ENCODE results near the gene TENM3.

The TENM3 gene

DNA sequence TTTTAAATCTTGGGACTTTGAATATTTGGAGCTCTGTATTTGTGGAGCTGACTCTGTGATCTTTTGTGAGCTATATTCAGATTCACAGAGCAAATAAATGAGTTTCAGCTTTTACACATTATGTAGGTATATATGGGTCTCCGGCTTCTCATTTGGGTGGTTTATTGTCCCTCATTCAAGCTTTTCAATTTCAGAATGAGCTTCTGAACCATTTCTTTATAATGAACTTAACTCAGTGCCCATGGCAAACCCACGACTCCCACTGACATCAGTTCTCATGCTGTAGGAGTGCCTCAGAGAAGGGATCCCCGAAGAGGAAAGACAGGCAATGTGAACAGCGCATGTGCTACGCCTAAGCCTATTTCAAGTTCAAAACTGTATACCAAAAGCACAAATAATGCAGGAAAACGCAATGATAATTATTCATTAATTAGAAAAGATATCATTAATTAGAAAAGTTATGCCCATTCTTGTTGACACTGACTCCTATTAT, 517.4 kb downstream of the TENM3 start:
- DNase-seq = no peak

GRCh38 chr4:182764137-182764536, 520.9 kb downstream of the TENM3 start:
- no peak for DNase-seq

DNA sequence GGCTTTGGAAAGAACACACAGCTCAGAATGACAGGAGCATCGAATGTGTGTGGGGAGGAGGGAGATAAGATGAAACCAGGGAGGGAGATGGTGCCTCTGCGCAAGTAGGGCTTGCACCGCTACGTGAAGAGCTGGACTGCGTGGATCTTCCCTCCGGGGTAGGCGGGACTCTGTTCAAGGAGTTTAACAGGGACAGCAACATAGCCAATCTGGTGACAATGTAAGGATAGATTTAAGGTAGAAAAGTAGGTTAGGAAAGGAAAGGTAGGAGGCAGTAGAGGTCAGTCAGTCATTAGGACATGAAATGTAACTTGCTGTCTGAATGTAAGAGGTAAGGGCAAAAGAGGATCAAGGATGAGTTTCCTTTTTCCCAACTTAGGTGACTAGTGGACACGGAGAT, 521.4 kb downstream of the TENM3 start:
- DNase-seq = no peak

DNA sequence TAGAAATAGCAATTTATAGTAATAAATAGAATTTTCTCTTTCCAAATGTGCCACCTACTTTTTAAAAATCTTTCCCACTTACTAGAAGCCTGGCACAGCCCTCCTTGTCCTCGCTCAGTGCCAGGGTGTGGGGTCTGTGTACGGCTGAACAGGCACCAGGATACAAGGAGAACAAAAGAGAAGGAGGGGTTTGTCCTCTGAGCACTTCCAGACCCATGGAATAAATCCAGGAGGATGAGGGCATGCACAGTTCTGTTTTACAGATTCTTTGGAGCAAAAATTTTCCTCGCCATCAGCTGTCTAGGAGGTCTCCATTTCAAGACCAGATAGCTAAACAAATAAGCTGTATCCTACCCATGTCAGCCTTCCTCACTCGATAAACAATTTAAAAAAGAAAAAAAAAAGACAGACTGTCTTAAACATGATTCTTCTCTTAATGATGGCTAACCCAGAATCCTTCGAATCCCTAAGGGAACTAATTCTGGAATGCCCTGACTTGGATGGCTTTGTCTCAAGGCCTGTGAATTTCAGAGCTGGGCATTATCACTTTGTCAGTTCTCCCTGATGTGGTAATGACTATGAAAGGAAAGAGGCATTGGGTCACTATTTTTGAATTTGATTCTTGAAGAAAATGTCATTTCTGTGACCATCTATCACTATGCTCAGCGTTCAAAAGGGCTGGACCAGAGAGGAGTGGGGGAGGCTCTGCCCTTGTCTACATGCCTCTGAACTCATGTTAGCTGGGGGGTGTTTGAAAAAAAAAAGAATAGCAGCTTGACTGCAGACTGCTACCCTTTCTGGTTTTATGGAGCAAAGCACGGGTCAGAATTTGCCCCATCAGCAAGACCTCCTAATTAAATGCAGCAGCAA, 523.0 kb downstream of the TENM3 start:
- DNase-seq = no peak

GRCh38 chr4:182766857-182767250, 523.7 kb downstream of the TENM3 start:
- no peak for DNase-seq

DNA sequence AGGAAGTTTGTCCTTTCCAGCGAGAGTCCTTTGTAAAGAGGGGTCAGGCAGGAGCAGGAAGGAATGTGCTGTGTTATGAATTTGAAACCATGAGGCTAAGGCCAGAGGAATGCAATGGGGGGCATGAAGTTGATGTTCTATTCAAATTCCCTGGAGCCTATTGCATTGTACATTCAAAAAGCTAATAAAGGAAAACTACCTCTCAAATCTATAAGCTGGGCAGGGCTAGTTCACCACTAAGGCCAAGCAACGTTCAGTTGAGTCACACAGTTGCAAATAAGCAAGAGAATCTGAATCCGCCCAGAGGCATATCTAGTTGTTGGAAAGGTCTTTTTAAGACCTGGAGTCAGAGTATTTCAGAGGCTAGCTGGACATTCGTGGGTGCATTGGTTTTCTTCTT, 525.6 kb downstream of the TENM3 start:
- no peak for DNase-seq

GRCh38 chr4:182770259-182770995, 527.2 kb downstream of the TENM3 start:
- no peak for DNase-seq

GRCh38 chr4:182770996-182771514, 527.9 kb downstream of the TENM3 start:
- DNase-seq = no peak

DNA sequence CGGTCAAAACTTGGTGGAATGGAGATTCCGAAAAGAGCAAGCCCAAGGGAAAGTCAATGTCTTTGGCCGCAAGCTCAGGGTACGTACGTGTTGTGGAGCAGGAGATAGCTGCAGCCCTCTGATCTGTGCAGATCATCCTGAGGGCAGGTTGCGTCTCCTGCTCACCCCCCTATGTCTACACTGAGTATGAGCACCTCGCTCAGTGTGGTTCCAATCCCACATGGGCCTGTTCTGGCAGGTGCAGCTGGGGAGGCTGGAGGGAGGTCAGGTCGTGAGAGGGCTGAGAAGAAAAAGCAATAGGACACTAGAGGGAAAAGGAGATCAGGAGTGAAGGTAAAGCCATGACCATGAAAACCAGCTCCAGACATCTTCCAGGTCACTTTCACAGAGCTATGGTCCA, 531.9 kb downstream of the TENM3 start:
- no peak for DNase-seq

GRCh38 chr4:182776376-182777105, 533.3 kb downstream of the TENM3 start:
- no peak for DNase-seq

DNA sequence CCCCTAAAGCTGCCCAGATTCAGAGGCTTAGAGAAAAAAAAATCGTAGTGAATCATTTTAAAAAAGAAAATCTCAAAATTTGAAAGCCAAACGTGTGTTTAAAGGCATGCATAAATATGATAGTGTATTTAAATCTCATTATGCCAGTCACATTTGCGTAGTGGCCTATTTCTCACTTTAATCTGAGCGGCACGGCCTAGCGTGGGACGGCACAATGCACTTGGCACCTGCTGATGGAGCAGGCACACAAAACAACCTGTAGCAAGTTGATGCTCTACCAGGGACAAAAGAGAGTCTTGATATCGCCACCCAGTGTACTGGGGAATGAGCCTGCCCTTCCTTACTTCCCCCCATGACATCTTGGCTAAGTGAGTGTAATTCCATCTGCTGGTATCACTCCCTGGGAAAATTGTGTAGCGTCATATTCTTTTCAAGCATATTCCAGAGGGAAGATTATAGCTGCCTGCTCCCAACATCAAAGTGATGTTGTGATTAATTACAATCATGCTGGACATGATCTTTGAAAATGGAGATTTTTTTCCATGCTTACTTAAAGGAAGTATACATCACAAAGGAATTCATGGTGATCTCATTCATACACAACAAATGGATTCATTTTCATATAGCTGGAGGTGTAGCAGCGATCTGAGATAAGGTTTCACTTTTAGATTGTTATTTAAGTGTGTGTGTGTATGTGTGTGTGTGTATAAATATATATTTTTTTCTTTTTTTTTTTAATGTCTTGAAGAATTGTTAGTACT, 535.2 kb downstream of the TENM3 start:
- no peak for DNase-seq

DNA sequence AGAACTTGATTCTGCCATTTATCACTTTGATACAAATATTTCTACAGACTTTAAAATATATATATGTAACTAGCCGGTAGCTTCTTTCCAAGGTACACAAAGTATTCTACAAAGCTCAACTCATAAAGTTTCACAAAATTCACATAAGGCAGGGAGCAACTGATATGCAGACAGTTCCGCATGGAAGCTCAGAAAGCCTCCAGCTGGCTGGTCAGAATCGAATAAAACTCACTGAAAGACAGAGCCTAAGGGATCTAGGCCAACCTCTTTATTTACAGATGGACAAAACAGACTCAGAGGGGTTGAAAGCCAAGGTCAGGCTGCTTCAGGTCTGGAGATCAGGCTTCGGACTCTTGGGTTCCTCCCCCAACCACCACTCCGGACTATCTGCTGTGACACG, 543.8 kb downstream of the TENM3 start:
- DNase-seq = no peak

- DNase-seq = peak; percentile 18
These were observed 545.0 kb downstream of the TENM3 start for GRCh38 chr4:182788201-182788600.

GRCh38 chr4:182789529-182789928, 546.3 kb downstream of the TENM3 start:
- no peak for DNase-seq

- no peak for DNase-seq
These were observed 552.4 kb downstream of the TENM3 start for GRCh38 chr4:182795446-182796238.

GRCh38 chr4:182799515-182800215, 556.5 kb downstream of the TENM3 start:
- DNase-seq = no peak

- no peak for DNase-seq
These were observed 557.0 kb downstream of the TENM3 start for GRCh38 chr4:182800216-182800515.

DNA sequence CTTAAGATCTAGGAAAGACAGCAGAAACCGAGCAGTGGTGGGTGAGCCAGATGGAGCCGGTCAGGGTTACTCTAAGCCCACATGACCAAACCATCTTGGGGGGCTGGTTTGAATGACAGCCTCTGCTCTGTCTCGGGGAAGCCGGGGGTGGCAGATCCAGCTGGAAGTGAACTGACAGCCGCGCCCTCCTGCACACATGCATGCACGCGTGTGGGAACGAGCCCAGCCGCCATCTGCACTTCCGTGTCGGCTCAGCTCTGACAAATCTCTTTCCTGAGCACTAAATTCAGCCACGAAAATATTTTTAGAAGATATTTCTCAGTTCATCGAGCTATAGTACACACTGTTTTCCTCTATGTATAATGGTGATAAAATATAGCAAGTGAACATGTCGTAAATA, 558.4 kb downstream of the TENM3 start:
- no peak for DNase-seq

- no peak for DNase-seq
These were observed 559.4 kb downstream of the TENM3 start for GRCh38 chr4:182802621-182803020.

- no peak for DNase-seq
These were observed 560.0 kb downstream of the TENM3 start for GRCh38 chr4:182803235-182803634.

GRCh38 chr4:182804131-182804530, 560.9 kb downstream of the TENM3 start:
- DNase-seq = no peak

Measured in NCI-H1694 (cell line).